Measurements from ENCODE around the gene MPLKIP. TPM values are rescaled to one million over a fixed set of nuclear protein-coding genes. Genes with fewer than 3 reads are reported as not detected.

The MPLKIP gene
- total RNA-seq, 1 experiment from 2014 or later = 79.2 TPM

DNA sequence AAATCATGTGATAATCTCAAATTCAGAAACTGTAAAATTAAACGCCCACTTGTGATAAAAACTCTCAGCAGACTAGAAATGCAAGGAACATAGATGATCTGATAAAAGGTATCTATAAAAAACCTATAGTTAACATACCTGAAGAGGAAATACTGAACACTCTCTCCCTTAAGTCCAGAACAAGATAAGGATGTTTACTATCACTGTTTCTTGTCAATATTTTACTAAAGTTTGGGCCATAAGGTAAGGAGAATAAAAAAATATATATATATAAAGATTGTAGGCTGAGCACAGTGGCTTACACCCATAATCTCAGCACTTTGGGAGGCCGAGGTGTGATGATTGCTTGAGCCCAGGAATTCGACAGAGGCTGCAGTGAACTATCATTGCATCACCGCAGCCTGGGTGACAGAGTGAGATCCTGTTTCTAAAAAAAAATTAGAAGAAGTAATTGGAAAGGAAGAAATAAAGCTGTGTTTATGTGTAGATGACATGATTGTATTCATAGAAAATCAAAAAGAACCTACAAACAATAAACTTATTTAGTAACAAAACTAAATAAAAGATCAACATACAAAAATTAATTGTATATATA is 28.4 kb downstream of the MPLKIP start:
- Histone ChIP-seq H3K4me3 (no peak overlapping the region), H3K36me3 (ENCODE audit: low read depth) (no peaks in the 10 kb centered on the region), H2AFZ (no peak overlapping the region), H3K4me2 (no peak overlapping the region), H3F3A (ENCODE audit: insufficient read depth, low read depth) (peaks cover 7% of the 10 kb centered on the region), H4K20me1 (ENCODE audit: insufficient read depth) (peaks cover 7% of the 10 kb centered on the region; the same call in 1 of the 2 replicates), H3K79me2 (ENCODE audit: low read depth) (no peaks in the 10 kb centered on the region), H3K9me3 (ENCODE audit: insufficient read depth, low read depth) (no peaks in the 10 kb centered on the region), H3K4me1 (replicated peaks; ENCODE audit: insufficient read depth) (no peaks in the 10 kb centered on the region), H3K9me2 (ENCODE audit: insufficient read depth) (no peaks in the 10 kb centered on the region), H3K27ac (no peak overlapping the region), H3K27me3 (ENCODE audit: insufficient read depth, low read depth) (no peaks in the 10 kb centered on the region)
- no TSS peak for BruUV-seq (replicated peaks)
- intact Hi-C loops (cut with micrococcal nuclease; ENCODE audit: unreplicated experiment) = no loop called here
- no peak for DNase-seq
- TF ChIP-seq, protein P1, sequence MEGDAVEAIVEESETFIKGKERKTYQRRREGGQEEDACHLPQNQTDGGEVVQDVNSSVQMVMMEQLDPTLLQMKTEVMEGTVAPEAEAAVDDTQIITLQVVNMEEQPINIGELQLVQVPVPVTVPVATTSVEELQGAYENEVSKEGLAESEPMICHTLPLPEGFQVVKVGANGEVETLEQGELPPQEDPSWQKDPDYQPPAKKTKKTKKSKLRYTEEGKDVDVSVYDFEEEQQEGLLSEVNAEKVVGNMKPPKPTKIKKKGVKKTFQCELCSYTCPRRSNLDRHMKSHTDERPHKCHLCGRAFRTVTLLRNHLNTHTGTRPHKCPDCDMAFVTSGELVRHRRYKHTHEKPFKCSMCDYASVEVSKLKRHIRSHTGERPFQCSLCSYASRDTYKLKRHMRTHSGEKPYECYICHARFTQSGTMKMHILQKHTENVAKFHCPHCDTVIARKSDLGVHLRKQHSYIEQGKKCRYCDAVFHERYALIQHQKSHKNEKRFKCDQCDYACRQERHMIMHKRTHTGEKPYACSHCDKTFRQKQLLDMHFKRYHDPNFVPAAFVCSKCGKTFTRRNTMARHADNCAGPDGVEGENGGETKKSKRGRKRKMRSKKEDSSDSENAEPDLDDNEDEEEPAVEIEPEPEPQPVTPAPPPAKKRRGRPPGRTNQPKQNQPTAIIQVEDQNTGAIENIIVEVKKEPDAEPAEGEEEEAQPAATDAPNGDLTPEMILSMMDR (conservative IDR thresholded peaks at IDR 0.05) = no peak
- no peak for TF ChIP-seq EZH2 (IDR thresholded peaks at IDR 0.05; ENCODE audit: low read depth)
- CTCF ChIA-PET = no interaction called here
- POLR2A ChIA-PET (ENCODE audit: unreplicated experiment) = no interaction called here

DNA sequence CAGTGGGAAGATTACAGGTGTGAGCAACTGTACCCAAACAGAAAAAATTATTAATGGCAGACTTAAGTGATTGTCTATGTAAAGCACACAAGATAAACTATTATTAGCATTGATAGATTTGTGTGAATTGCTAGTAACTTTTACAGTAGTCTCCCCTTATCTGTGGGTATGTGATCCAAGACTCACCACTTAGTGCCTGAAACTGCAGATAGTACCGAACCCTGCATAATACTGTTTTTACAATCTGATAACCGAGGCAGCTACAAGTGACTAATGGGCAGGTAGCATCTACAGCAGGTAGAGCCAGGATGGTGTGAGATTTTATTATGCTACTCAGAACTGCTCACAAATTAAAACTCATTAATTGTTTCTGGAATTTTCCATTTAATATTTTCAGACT is 31.5 kb downstream of the MPLKIP start:
- intact Hi-C loops (cut with micrococcal nuclease; ENCODE audit: unreplicated experiment) = no loop called here
- DNase-seq = no peak

DNA sequence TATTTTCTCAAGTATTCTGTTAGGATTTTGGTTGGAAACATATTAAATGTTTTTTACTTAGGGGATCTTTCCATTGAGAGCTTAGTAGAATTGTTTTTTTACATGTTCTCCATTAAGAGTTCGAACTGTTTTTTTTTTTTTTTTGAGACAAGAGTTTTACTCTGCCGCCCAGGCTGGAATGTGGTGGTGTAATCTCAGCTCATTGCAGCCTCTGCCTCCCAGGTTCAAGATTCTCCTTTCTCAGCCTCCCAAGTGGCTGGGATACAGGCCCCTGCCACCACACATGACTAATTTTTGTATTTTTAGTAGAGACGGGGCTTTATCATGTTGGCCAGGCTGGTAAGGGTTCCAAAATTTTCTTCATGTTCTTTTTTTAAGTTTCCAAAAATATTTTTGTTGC is 33.2 kb downstream of the MPLKIP start:
- no peak overlapping the region for H3K4me3 ChIP-seq
- H3K4me2 ChIP-seq = no peak overlapping the region
- H3K4me1 ChIP-seq (replicated peaks; ENCODE audit: insufficient read depth) = no peaks in the 10 kb centered on the region
- no peak for TF ChIP-seq EZH2 (IDR thresholded peaks at IDR 0.05; ENCODE audit: low read depth)
- TF ChIP-seq, protein P1 (conservative IDR thresholded peaks at IDR 0.05) = no peak
- intact Hi-C loops (cut with micrococcal nuclease; ENCODE audit: unreplicated experiment) = no loop called here
- POLR2A ChIA-PET (ENCODE audit: unreplicated experiment) = interaction anchor here (0.6 kb wide), 1 partner anchor 15 kb away, joined by 14 read pairs; no protein-coding TSS in a partner anchor
- no peaks in the 10 kb centered on the region for H3K27me3 ChIP-seq (ENCODE audit: insufficient read depth, low read depth)
- H3K9me3 ChIP-seq (ENCODE audit: insufficient read depth, low read depth) = no peaks in the 10 kb centered on the region
- H3K27ac ChIP-seq = no peak overlapping the region
- no peak for DNase-seq
- no TSS peak for BruUV-seq (replicated peaks)
- H3K9me2 ChIP-seq (ENCODE audit: insufficient read depth) = no peaks in the 10 kb centered on the region
- peaks cover 14% of the 10 kb centered on the region for H4K20me1 ChIP-seq (ENCODE audit: insufficient read depth)
- H3K79me2 ChIP-seq (ENCODE audit: low read depth) = no peaks in the 10 kb centered on the region
- CTCF ChIA-PET = no interaction called here
- peaks cover 19% of the 10 kb centered on the region for H3F3A ChIP-seq (ENCODE audit: insufficient read depth, low read depth)
- no peak overlapping the region for H2AFZ ChIP-seq
- H3K36me3 ChIP-seq (ENCODE audit: low read depth) = peaks cover 6% of the 10 kb centered on the region

More for the DNA sequence above, 31.5 kb downstream of the MPLKIP start:
- H2AFZ ChIP-seq = no peak overlapping the region
- no peaks in the 10 kb centered on the region for H3K9me2 ChIP-seq (ENCODE audit: insufficient read depth)
- no peaks in the 10 kb centered on the region for H3K9me3 ChIP-seq (ENCODE audit: insufficient read depth, low read depth)
- peaks cover 14% of the 10 kb centered on the region for H4K20me1 ChIP-seq (ENCODE audit: insufficient read depth)
- H3K36me3 ChIP-seq (ENCODE audit: low read depth) = no peaks in the 10 kb centered on the region; the same call in 1 of the 2 replicates
- H3F3A ChIP-seq (ENCODE audit: insufficient read depth, low read depth) = peaks cover 13% of the 10 kb centered on the region
- no peaks in the 10 kb centered on the region for H3K4me1 ChIP-seq (replicated peaks; ENCODE audit: insufficient read depth)
- CTCF ChIA-PET = interaction anchor here (0.7 kb wide), 1 partner anchor 12 kb away, joined by 4 read pairs; no protein-coding TSS in a partner anchor
- POLR2A ChIA-PET (ENCODE audit: unreplicated experiment) = interaction anchor here (0.7 kb wide), 1 partner anchor 1303 kb away, joined by 5 read pairs; no protein-coding TSS in a partner anchor
- no peaks in the 10 kb centered on the region for H3K27me3 ChIP-seq (ENCODE audit: insufficient read depth, low read depth)
- no peak overlapping the region for H3K4me2 ChIP-seq
- H3K27ac ChIP-seq = no peak overlapping the region
- no peak overlapping the region for H3K4me3 ChIP-seq
- TF ChIP-seq, protein P1 (conservative IDR thresholded peaks at IDR 0.05) = no peak
- no peak for TF ChIP-seq EZH2 (IDR thresholded peaks at IDR 0.05; ENCODE audit: low read depth)
- no peaks in the 10 kb centered on the region for H3K79me2 ChIP-seq (ENCODE audit: low read depth)
- no TSS peak for BruUV-seq (replicated peaks)

Data from PC-9 (cell line).